HG02840 (cell line): ENCODE results near the gene HIPK2.
"Not testable (repeated sequence)": the region's sequence is repeated elsewhere in the genome, so short reads cannot be mapped to it uniquely, and the experiment has no call there.

Experiments
- ATAC-seq: cut with Tn5 transposase; IDR thresholded peaks from one replicate; pipeline ENCODE4 v1.9.1; 2021; ENCODE audit warnings: mild to moderate bottlenecking, moderate library complexity, moderate number of reproducible peaks; ENCODE audit not compliant: unreplicated experiment, low FRiP score

Gene HIPK2

DNA sequence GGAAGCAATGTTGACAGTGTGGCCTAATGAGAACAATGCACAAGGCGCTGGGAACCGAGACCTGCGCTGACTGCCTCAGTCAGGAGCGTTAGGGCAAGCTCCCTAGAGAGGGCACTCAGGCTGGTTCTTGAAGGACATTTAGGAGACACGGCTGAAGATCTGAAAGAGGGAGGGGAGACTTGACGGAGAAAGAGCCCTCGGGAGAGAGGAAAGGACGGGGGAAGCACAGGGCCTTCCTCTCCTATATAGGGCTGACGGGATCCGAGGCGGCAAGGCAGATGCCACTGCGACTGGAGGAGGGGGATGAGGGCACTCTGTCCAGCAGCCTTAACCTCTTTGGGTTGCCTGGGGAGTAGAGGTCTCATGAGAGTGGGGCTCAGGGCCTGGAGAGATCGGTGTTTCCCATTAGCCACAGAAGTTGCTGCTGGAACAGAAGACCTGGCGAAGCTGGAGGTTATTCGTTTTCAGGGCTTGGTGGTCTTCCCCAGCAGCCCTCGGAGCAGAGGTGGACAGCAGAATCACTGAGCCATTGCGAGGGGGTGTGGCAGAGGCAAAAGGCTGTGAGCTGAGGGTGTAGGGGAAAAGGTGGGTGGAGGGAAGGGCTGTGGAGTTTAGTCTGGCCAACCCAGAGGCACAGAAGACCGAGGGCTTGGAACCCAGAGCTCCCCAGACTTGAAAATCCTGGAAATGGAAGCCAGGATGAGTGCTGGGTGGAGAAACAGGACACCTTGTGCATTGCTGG lies 218.3 kb downstream of the HIPK2 start:
- no peak for ATAC-seq

DNA sequence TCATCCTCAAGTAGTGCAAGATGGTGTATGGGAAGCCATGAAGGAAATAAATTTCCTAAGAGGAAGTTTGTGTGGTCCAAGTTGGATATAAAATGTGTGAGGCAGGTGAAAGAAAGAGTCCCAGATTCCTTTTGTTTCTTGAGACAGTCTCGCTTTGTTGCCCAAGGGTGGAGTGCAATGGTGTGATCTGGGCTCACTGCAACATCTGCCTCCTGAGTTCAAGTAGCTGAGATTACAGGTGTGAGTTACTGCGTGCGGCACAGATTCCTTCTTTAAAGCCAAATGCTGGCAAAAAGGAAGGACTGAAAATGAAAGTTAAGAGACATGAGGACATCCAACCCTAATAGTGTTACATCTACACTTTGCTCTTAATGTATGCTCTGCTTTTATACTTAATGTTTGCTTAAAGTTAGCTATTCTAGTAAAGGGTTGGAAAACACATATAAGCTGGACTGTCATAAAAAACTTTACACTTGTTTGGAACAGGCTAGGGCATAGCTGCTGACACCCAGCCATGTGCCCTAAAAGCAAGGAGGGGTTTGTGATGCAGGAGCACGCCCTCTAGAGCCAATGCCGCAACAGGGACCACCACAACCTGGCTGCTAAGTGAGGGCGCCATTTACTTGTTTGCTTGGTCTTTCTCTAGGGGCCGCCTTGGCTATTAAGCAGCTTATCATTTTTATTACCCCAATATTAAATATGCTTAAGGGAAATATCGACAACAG lies 219.8 kb downstream of the HIPK2 start:
- no peak for ATAC-seq

DNA sequence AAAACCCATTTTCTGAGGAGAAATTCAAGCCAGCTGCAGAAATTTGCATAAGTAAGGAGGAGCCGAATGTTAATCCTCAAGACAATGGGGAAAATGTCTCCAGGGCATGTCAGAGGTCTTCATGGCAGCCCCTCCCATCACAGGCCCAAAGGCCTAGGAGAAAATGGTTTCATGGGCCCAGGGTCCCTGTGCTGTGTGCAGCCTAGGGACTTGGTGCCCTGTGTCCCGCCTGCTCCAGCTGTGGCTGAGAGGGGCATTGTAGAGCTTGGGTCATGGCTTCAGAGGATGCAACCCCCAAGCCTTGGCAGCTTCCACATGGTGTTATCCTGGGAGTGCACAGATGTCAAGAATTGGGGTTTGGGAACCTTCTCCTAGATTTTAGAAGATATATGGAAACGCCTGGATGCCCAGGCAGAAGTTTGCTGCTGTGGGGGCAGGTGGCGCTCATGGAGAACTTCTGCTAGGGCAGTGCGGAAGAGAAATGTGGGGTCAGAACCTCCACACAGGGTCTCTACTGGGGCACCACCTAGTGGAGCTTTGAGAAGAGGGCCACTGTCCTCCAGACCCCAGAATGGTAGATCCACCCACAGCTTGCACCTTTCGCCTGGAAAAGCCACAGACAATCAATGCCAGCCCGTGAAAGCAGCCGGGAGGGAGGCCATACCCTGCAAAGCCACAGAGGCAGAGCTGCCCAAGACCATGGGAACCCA lies 223.7 kb downstream of the HIPK2 start:
- not testable (repeated sequence) for ATAC-seq

DNA sequence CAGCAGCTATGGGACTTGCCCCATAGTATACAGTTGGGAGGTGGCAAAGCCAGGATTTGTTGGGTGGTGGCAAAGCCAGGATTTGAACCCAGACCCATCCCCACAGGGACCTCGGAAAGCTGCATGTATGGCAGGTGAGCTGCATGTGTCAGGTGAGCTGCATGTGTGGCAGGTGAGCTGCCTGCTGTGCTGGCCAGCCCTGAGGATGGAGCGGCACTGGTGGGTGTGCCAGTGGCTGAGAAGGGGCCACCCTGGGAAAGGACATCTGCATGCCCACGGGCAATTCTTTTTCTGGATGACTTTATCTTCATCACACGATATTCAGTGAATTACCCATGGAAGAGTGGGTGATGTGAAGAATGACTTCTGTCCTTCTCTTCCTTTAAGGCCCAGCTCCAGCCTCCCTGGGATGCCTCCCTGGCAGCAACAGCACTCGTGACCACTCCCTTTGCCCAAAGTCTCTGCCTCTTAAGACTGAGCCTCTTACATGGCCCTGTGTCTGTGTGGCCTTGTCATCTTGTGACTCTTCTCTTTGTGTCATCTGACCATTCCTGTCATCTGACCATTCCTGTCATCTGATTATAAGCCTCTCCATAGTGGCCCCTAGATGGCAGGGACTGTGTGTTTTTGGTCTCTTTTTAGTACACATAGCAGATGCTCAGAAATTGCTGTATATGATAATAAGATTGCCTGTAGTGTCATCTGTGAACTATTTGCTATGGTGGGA lies 229.3 kb downstream of the HIPK2 start:
- no peak for ATAC-seq

DNA sequence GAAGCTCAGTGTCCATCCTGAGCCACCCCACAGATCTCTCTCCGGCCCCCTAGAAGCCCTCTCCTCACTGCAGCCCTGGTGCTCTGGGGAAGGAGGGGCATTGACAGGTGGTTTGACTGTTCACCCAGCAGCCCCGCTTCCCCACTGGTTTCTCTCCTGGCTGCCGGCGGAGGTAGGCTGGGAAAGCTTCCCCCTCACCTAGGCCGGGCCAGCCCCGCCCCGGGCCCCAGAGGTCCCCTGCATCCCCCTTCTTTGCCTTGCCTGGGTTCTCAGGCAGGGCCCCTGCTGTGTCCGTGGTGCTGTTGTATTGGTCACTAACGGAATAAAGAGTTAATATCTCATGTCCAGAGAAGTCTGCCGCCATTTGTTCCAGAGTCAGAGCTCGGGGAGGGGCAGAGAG lies 233.2 kb downstream of the HIPK2 start:
- no peak for ATAC-seq

DNA sequence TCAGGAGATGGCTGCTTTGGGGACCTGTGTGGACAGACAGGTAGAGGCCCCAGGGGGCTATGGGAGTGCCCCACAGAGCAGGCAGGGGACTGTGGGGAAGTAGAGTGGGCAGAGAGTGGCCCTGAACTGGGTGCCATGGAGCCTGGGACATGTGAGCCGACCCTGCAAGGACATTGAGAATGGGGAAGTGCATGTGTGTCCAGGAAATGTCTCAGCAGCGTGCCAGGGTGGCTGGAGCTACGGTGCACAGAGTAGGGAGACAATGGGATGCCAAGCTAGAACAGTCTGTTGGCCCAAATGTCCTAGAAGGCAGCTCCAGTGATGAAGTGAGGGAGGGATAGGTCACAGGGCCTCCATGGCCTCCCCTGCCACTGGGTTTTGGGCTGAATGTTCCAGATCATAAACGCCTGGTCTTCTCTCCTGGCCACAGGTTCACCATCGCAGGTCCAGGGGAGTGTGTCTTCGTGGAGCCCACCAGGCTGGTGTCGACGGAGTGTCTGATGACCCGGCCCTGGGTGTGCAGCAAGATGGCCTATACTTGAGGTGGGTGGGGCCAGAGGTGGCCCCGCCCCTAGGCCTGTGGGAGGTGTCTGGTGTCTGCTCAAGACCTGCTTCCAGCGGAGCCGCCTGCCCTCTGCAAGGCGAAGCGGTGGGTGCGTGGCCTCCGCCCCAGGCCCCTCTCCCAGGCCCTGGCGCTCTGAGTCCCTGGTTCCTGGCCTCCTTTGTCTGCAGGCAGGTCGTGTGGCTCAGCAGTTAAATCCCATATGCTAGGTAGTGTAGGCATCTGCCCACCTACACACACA lies 233.8 kb downstream of the HIPK2 start:
- no peak for ATAC-seq

DNA sequence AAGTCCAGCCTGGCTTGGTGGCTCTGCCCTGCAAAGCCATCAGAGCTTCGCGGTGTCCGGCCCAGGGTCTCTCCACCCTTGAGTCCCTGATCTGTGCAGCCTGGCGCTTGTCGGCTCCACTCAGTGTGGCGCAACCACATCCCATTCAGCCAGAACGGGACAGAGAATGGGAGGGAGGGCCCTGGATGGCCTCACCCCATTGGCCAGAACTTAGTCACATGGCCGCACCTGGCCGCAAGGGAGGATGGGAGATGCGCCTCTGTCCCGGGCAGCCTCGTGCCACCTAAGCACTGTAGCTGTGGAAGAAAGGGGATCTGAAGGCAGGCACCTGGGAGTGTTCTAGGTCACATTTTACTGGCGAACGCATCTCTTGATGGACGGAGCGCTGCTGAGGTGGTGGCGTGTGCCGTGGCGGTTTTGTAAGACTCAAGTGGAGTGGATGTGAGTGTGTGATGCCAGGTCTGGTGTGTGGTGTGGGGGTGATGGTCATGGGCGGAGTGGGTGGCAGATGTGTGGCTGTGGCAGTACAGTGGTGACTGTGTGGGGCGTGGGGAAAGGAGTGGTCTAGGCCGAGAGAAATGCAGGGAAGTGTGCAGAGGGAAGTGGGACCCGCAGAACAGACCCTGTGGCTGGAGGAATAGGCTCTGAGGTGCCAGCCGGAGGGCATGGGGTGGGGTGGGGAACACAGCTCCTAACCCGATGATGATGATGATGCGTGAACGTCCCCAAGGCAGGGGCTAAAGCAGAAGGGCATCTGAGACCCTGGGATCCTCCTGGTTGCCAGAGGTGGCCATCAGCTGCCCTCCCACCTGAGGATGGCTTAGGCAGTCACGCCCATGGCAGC lies 235.3 kb downstream of the HIPK2 start:
- ATAC-seq: no peak

DNA sequence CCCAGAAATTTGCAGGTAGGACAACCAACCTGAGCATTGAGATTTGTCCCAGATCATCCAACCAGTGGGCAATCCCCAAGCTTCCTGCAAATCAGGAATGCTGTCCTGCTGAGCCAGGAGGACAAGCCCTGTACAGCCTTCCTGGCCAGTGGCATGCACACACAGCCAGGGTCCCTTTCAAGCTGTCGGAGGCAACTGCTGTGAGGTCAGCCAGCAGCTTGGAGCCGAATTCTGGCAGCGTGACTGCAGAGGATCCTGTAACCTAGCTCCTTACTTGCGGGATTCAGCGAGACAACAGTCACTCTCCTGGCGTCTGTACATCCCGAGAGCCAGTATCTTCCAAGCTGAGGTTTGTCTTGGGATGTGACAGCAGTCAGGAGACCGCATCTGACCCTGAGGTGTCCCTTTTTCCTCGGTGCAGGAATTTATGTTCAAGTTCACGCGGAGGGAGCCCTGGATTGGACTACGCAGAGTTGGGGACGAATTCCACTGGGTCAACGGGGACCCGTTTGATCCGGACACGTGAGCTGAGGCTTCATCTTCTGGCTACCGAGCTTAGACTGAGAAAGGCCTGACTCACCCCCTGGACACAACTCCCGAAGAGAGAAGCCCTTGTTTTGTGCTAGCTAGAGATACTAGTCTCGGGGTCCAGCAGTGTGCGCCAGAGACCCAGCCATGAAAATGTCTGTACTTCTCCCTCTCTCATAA lies 236.0 kb downstream of the HIPK2 start:
- no peak for ATAC-seq

DNA sequence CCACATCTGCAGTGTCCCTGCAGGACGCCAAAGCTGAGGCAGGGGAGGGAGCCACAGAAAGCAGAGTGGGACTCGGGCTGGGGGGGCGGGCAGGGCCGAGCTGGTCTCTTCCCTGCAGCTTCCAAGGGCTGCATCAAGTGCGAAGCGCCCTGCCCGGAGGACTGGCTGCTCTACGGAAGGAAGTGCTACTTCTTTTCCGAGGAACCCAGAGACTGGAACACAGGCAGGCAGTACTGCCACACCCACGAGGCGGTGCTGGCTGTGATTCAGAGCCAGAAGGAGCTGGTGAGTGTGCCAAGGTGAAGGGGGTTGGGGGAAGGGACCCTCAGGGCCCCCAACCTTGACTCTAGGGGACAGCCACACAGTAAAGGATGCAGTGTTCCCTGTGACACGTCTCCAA lies 237.6 kb downstream of the HIPK2 start:
- no peak for ATAC-seq

DNA sequence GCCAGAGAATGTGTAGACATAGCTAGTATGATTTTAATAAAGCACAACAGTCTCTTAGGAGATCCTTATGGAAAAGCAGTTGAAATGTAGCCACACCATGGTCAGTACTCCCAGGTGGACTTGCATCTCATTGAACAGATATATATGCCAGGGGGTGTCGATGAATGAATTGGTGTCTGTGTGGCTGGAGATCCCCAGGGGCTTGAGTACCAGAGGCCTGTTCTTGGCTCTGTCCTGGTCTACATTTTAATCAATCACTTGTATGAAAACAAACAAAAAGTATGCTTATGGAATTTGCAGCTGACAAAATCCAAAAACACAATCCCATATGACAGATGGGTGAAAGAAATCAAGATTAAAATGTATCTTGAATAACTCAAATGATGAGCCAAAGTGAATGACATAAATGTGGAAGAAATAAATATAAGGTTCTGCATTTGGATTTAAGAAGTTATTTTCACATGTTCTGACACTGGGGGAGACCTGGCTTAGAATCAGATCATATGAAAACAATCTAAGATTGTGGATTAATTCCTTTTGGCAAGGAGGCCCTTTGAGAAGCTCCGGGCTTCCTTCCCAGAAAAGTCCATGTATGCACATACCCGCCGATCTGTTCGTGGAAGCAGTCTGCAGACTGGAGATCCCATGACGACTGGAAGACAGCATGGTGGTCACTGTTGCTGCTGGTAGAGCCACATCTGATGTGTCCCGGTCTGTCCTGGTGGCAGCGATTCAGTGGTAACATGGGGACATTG lies 238.7 kb downstream of the HIPK2 start:
- ATAC-seq: no peak

DNA sequence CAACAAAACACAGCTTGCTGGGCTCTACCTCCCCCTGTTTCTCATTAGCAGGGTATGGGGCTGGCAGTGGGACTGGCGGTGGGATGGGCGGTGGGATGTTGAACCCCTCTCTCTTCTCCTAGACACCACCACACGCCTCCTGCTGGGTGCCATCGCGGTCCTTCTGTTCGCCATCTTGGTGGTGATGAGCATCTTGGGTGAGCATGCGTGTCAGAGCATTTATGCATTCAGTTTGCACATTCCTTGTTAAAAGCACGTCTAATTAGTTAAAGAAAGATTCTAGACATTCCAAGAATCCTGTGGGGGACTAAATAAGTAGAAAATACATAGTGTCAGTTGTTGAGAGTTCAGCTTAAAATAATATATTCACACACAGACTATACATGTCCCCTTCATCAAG lies 241.6 kb downstream of the HIPK2 start:
- ATAC-seq: no peak

DNA sequence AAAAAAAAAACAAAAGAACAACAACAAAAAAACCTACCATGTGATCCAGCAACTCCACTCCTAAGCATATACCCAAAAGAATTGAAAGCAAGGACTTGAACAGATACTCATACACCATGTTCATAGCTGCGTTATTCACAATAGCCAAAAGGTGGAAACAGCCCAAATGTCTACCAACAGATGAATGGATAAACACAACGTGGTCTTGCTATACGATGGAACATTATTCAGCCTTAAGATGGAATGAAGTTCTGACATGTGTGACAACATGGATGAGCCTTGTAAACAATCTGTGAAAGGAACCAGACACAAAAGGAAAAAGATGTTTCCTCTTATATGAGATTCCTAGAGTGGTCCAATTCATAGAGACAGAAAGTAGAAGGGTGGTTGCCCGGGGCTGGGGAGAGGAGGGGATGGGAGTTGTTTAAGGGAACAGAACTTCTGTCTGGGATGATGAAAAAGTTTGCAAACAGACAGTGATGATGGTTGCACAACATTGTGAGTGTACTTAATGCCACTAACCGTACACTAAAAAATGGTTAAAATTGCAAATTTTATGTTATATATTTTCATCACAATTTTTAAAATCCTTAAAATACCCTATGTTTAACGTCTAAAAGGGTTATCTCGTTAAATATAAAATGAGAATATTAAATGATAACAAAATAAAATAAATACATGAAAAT lies 242.7 kb downstream of the HIPK2 start:
- ATAC-seq: no peak

DNA sequence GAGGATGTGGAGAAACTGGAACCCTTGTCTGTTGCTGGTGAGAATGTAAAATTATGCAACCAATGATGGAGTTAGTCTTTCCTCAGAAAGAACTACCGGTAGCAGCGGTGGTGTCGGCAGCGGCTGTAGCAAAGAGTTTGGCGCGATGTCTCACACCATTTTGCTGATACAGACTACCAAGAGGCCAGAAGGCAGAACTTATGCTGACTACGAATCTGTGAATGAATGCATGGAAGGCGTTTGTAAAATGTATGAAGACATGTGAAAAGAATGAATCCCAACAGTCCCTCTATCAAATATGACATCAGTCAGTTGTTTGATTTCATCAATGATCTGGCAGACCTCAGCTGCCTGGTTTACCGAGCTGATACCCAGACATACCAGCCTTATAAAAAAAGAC lies 243.7 kb downstream of the HIPK2 start:
- ATAC-seq: no peak

DNA sequence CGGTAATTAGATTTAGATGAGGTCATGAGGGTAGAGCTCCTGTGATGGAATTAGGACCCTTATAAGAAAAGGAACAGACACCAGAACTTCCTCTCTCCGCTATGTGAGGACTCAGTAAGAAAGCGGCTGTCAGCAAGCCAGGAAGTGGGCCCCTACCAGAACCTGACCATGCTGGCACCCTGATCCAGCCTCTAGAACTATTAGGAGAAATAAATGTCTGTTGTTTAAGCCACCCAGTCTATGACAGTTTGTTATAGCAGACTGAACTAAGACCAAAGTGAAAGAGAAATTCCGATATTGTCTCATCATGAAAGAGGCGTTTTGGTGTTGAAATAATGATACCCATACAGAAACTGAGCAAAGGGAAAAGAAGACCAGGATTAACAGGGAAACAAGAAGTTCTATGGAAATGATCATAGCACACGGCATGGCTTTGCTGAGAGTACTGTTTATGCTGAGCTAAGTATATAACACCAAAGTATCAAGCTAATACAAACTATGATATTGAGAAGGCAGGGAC lies 245.1 kb downstream of the HIPK2 start:
- ATAC-seq: no peak

DNA sequence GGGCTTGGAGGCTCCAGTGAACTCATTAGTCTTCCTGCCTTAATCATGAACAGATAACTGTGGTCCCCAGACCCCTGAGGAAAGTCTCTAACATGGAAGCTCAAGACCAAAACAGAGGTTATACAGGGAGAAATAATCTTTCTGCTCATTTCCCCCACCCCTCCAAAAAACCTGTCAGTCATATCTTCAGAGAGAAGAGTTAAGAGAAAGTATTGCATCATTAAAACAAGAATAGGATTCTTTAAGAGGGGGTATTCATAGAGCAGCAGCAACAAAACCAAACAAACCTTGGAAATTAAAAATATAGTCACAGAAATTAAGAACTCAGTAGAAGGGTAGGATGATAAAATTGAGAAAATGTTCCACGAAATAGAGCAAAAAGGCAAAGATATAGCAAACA lies 246.7 kb downstream of the HIPK2 start:
- no peak for ATAC-seq

DNA sequence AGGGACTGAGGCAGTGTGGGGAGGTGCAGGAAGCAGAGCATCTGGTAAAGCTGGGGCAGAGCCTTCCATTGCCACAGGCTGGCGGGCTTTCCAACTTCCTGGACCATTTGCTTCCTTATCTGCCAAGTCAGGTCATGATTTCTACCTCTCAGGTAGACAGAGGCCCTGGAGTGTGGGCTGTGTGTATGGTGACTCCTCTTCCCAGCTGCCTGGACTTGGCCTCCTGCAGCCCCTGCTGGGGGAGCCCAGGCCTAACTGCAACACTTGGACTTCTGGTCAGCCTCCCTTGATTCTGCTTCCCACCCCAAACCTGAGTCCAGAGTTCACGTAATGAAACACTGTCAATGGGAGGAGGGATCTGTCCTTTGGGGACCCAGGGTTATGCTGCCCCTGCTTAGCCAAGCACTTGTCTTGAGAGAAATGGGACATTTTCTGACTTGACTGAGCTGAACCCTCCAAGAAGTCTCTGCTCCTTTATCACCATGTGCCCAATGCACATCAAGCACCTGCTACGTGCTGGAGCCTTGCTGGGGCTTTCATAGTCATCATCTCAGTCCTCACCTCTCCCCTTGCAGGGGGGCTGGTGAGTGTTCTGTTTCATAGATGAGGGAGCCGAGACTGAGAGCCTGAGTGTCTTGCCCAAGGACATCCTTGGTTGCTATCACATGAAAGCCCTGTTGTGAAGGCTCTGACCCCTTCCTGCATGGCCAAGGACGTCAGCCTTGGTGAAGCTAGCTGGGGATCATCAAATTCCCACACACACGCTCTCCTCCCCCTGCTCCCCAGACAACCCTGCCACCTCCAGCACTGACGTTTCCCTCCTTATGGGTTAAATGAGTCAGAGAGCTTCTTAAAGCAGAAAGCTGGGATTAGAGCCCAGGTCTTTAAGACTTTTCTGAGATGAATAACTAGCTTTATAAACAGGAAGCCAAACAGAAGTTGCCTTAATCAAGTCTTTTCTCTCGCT lies 250.9 kb downstream of the HIPK2 start:
- ATAC-seq: no peak
